Neutrophil (primary cell): ENCODE measurements around the gene SLC13A3.

Experiments
- H3K27ac ChIP-seq: fragments of 200-600 bp; sonication (generic); 2 replicates; pipeline ENCODE4 v1.5.1; 2016; ENCODE audit warnings: mild to moderate bottlenecking, moderate library complexity
- H3K27me3 ChIP-seq: fragments of 200-600 bp; sonication (generic); 2 replicates; pipeline ENCODE4 v1.6.0; 2016; ENCODE audit warnings: mild to moderate bottlenecking
- H3K36me3 ChIP-seq: fragments of 200-600 bp; sonication (generic); 2 replicates; pipeline ENCODE4 v1.5.1; 2017
- H3K4me1 ChIP-seq, 2 experiments: fragments of 200-600 bp in 1 of 2; sonication (generic) in 1 of 2; 1 replicate in 1 of 2; 2 replicates in 1 of 2; pipeline versions ENCODE4 v1.5.1 to v1.6.1; 2013 to 2016; ENCODE audit warnings: low read depth in 1 of 2, low read length in 1 of 2, mild to moderate bottlenecking in 1 of 2, moderate library complexity in 1 of 2; ENCODE audit not compliant: control insufficient read depth in 1 of 2, insufficient read depth in 1 of 2
- H3K4me3 ChIP-seq, 2 experiments: fragments of 200-600 bp in 1 of 2; sonication (generic) in 1 of 2; 1 replicate in 1 of 2; 2 replicates in 1 of 2; pipeline ENCODE4 v1.5.1; 2013 to 2016; ENCODE audit warnings: low read depth in 1 of 2, low read length in 1 of 2, mild to moderate bottlenecking in 1 of 2, moderate library complexity in 1 of 2
- H3K9me3 ChIP-seq: fragments of 200-600 bp; sonication (generic); 2 replicates; pipeline ENCODE4 v1.5.1; 2016
- CTCF ChIP-seq: fragments of 200-600 bp; sonication (generic); IDR thresholded peaks from 2 replicates; pipeline ENCODE4 v1.5.1; 2016; ENCODE audit warnings: antibody characterized with exemption

Gene SLC13A3

GRCh38 chr20:46619445-46619844, 31.8 kb downstream of the SLC13A3 start:
- Histone ChIP-seq H3K36me3 (no peaks in the 10 kb centered on the region), H3K9me3 (no peaks in the 10 kb centered on the region), H3K27ac (no peak overlapping the region), H3K4me1 (peaks cover 3 to 9% of the 10 kb centered on the region in 2 experiments), H3K27me3 (peaks cover 40% of the 10 kb centered on the region), H3K4me3 (no peak overlapping the region)
- no peak for TF ChIP-seq CTCF

- TF ChIP-seq CTCF = no peak
- Histone ChIP-seq H3K4me3 (no peak overlapping the region), H3K27me3 (peaks cover 45% of the 10 kb centered on the region), H3K9me3 (no peaks in the 10 kb centered on the region), H3K36me3 (no peaks in the 10 kb centered on the region), H3K4me1 (peaks cover 3 to 9% of the 10 kb centered on the region in 2 experiments), H3K27ac (no peak overlapping the region)
Observed at GRCh38 chr20:46618316-46619100, 32.8 kb downstream of the SLC13A3 start.

GRCh38 chr20:46614503-46614902, 36.8 kb downstream of the SLC13A3 start:
- no peak overlapping the region for H3K4me3 ChIP-seq
- H3K27me3 ChIP-seq = peaks cover 32% of the 10 kb centered on the region
- H3K4me1 ChIP-seq = peaks cover under 1 to 4% of the 10 kb centered on the region in 2 experiments
- no peaks in the 10 kb centered on the region for H3K36me3 ChIP-seq
- no peak overlapping the region for H3K27ac ChIP-seq
- TF ChIP-seq CTCF = no peak
- no peaks in the 10 kb centered on the region for H3K9me3 ChIP-seq

GRCh38 chr20:46610145-46610544, 41.1 kb downstream of the SLC13A3 start:
- no peaks in the 10 kb centered on the region for H3K9me3 ChIP-seq
- no peaks in the 10 kb centered on the region for H3K4me1 ChIP-seq
- no peak overlapping the region for H3K4me3 ChIP-seq
- peaks cover 16% of the 10 kb centered on the region for H3K27me3 ChIP-seq
- no peak overlapping the region for H3K27ac ChIP-seq
- TF ChIP-seq CTCF = no peak
- no peaks in the 10 kb centered on the region for H3K36me3 ChIP-seq

- no peak overlapping the region for H3K27ac ChIP-seq
- no peaks in the 10 kb centered on the region for H3K36me3 ChIP-seq
- peaks cover 6% of the 10 kb centered on the region for H3K27me3 ChIP-seq
- no peak for TF ChIP-seq CTCF
- H3K4me1 ChIP-seq = no peaks in the 10 kb centered on the region
- H3K9me3 ChIP-seq = no peaks in the 10 kb centered on the region
- H3K4me3 ChIP-seq = no peak overlapping the region
Observed at GRCh38 chr20:46609043-46609442, 42.2 kb downstream of the SLC13A3 start.
